NT2/D1 (cell line): Measurements from ENCODE around the gene ABCC6.
"Not testable (repeated sequence)": the region's sequence is repeated elsewhere in the genome, so short reads cannot be mapped to it uniquely, and the experiment has no call there.

Source experiments
- DNase-seq: peaks from one replicate; pipeline ENCODE4 v3.0.0-alpha.2; 2011; ENCODE audit warnings: low read depth, low spot score
- H3K27me3 ChIP-seq: 2 replicates; pipeline ENCODE4 v1.6.0; 2011; ENCODE audit warnings: mild to moderate bottlenecking; ENCODE audit not compliant: insufficient read length, insufficient read depth
- H3K36me3 ChIP-seq: 2 replicates; pipeline ENCODE4 v1.6.1; 2011; ENCODE audit warnings: mild to moderate bottlenecking, low read length, mixed read lengths; ENCODE audit not compliant: insufficient read depth, insufficient read length
- H3K4me1 ChIP-seq: 2 replicates; pipeline ENCODE4 v1.5.1; 2011; ENCODE audit not compliant: insufficient read depth, insufficient read length
- H3K4me3 ChIP-seq: 2 replicates; pipeline ENCODE4 v1.5.1; 2011; ENCODE audit warnings: low read depth; ENCODE audit not compliant: insufficient read length
- H3K9ac ChIP-seq: 2 replicates; pipeline ENCODE4 v1.6.0; 2011; ENCODE audit warnings: low read depth; ENCODE audit not compliant: insufficient read length
- H3K9me3 ChIP-seq: 2 replicates; pipeline ENCODE4 v1.5.1; 2011; ENCODE audit warnings: mild to moderate bottlenecking, low read length; ENCODE audit not compliant: insufficient read depth
- SUZ12 ChIP-seq: IDR thresholded peaks from 2 replicates; pipeline ENCODE4 v1.6.1; 2011; ENCODE audit not compliant: insufficient read length, insufficient read depth; ENCODE audit errors: extremely low read depth
- YY1 ChIP-seq: IDR thresholded peaks from 2 replicates; pipeline ENCODE4 v1.6.1; 2011; ENCODE audit not compliant: insufficient read length, insufficient read depth
- ZNF274 ChIP-seq: IDR thresholded peaks from 2 replicates; pipeline ENCODE4 v1.6.1; 2011; ENCODE audit warnings: mild to moderate bottlenecking, low read depth, low read length

The ABCC6 gene

GRCh38 chr16:16151315-16151714 lies 72.0 kb downstream of the ABCC6 start:
- peaks cover 6% of the 10 kb centered on the region for H3K36me3 ChIP-seq
- no peak for DNase-seq
- TF ChIP-seq ZNF274 (no peak), YY1 (no peak), SUZ12 (no peak)
- no peak overlapping the region for H3K9ac ChIP-seq
- H3K9me3 ChIP-seq: no peaks in the 10 kb centered on the region
- H3K4me3 ChIP-seq: no peak overlapping the region
- peaks cover 11% of the 10 kb centered on the region for H3K4me1 ChIP-seq
- no peaks in the 10 kb centered on the region for H3K27me3 ChIP-seq

GRCh38 chr16:16150878-16151152 lies 72.5 kb downstream of the ABCC6 start:
- H3K4me3 ChIP-seq: no peak overlapping the region
- H3K27me3 ChIP-seq: no peaks in the 10 kb centered on the region
- no peaks in the 10 kb centered on the region for H3K9me3 ChIP-seq
- no peak overlapping the region for H3K9ac ChIP-seq
- DNase-seq: no peak
- H3K36me3 ChIP-seq: peaks cover 6% of the 10 kb centered on the region
- TF ChIP-seq ZNF274 (no peak), SUZ12 (no peak), YY1 (no peak)
- H3K4me1 ChIP-seq: peaks cover 11% of the 10 kb centered on the region

- peaks cover 11% of the 10 kb centered on the region for H3K4me1 ChIP-seq
- peak overlapping the region; percentile 17 for H3K9ac ChIP-seq
- H3K4me3 ChIP-seq: no peak overlapping the region
- no peak for TF ChIP-seq YY1
- TF ChIP-seq SUZ12: no peak
- TF ChIP-seq ZNF274: no peak
- no peaks in the 10 kb centered on the region for H3K27me3 ChIP-seq
- H3K36me3 ChIP-seq: peaks cover 10% of the 10 kb centered on the region
- H3K9me3 ChIP-seq: no peaks in the 10 kb centered on the region
- no peak for DNase-seq
Observed at GRCh38 chr16:16150117-16150877, 73.0 kb downstream of the ABCC6 start.

GRCh38 chr16:16149710-16150116 lies 73.6 kb downstream of the ABCC6 start:
- Histone ChIP-seq H3K4me1 (peaks cover 11% of the 10 kb centered on the region), H3K4me3 (no peak overlapping the region)
- DNase-seq: no peak

GRCh38 chr16:16148755-16149154 lies 74.5 kb downstream of the ABCC6 start:
- Histone ChIP-seq H3K4me1 (peaks cover 15% of the 10 kb centered on the region), H3K9ac (no peak overlapping the region), H3K36me3 (peaks cover 11% of the 10 kb centered on the region), H3K9me3 (no peaks in the 10 kb centered on the region), H3K4me3 (no peak overlapping the region), H3K27me3 (no peaks in the 10 kb centered on the region)
- peak; percentile 48 for DNase-seq
- TF ChIP-seq SUZ12 (no peak), YY1 (no peak)

More at GRCh38 chr16:16149710-16150116, 73.6 kb downstream of the ABCC6 start:
- TF ChIP-seq YY1 (no peak), ZNF274 (no peak), SUZ12 (no peak)
- Histone ChIP-seq H3K9me3 (no peaks in the 10 kb centered on the region), H3K27me3 (no peaks in the 10 kb centered on the region), H3K9ac (peak overlapping the region; percentile 17), H3K36me3 (peaks cover 11% of the 10 kb centered on the region)

GRCh38 chr16:16148000-16148599 lies 75.2 kb downstream of the ABCC6 start:
- H3K9me3 ChIP-seq, H3K27me3 ChIP-seq, H3K4me3 ChIP-seq, DNase-seq, H3K9ac ChIP-seq: not testable (repeated sequence)
- Histone ChIP-seq H3K36me3 (peaks cover 11% of the 10 kb centered on the region), H3K4me1 (peaks cover 15% of the 10 kb centered on the region)

GRCh38 chr16:16147316-16147999 lies 75.8 kb downstream of the ABCC6 start:
- Histone ChIP-seq H3K36me3 (peaks cover 14% of the 10 kb centered on the region), H3K4me3 (no peak overlapping the region), H3K9me3 (no peaks in the 10 kb centered on the region), H3K4me1 (peaks cover 15% of the 10 kb centered on the region), H3K27me3 (no peaks in the 10 kb centered on the region), H3K9ac (no peak overlapping the region)
- no peak for DNase-seq
- no peak for TF ChIP-seq YY1
- no peak for TF ChIP-seq ZNF274
- no peak for TF ChIP-seq SUZ12
